GM21737 (cell line): Measurements from ENCODE around the gene MAP3K15.
A peak's percentile ranks its signal among the peaks of the same experiment; 100 is the strongest.

Experiments used
- ATAC-seq: cut with Tn5 transposase; IDR thresholded peaks from one replicate; pipeline ENCODE4 v1.9.1; 2021; ENCODE audit warnings: mild to moderate bottlenecking, moderate library complexity; ENCODE audit not compliant: unreplicated experiment

The MAP3K15 gene

GRCh38 chrX:19514791-19515614 is at the start of gene MAP3K15:
Gene MAP3K15, minus strand, starts transcription at chrX:19515508. Its CDS starts 247 bp downstream, at chrX:19515261.
- no peak for ATAC-seq

GRCh38 chrX:19564606-19565005 is 49.3 kb upstream of the MAP3K15 start:
- ATAC-seq, result no peak

- peak; percentile 12 for ATAC-seq
Observed at GRCh38 chrX:19563746-19564145, 48.4 kb upstream of the MAP3K15 start.

- ATAC-seq, result peak; percentile 55
Observed at GRCh38 chrX:19563327-19563726, 48.0 kb upstream of the MAP3K15 start.

- no peak for ATAC-seq
Observed at GRCh38 chrX:19560611-19561010, 45.3 kb upstream of the MAP3K15 start.

- ATAC-seq, result no peak
Observed at GRCh38 chrX:19557822-19558221, 42.5 kb upstream of the MAP3K15 start.

GRCh38 chrX:19556202-19556601 is 40.9 kb upstream of the MAP3K15 start:
- no peak for ATAC-seq

GRCh38 chrX:19555683-19556082 is 40.4 kb upstream of the MAP3K15 start:
- no peak for ATAC-seq

- ATAC-seq, result no peak
Observed at GRCh38 chrX:19555236-19555635, 39.9 kb upstream of the MAP3K15 start.

- ATAC-seq, result no peak
Observed at GRCh38 chrX:19554786-19555185, 39.5 kb upstream of the MAP3K15 start.

GRCh38 chrX:19552793-19553192 is 37.5 kb upstream of the MAP3K15 start:
- ATAC-seq, result no peak

- ATAC-seq, result no peak
Observed at GRCh38 chrX:19549838-19550237, 34.5 kb upstream of the MAP3K15 start.

- ATAC-seq, result no peak
Observed at GRCh38 chrX:19548934-19549333, 33.6 kb upstream of the MAP3K15 start.

GRCh38 chrX:19548279-19548678 is 33.0 kb upstream of the MAP3K15 start:
- ATAC-seq, result no peak

GRCh38 chrX:19545651-19546050 is 30.3 kb upstream of the MAP3K15 start:
- no peak for ATAC-seq

- ATAC-seq, result no peak
Observed at GRCh38 chrX:19544693-19545305, 29.5 kb upstream of the MAP3K15 start.

- no peak for ATAC-seq
Observed at GRCh38 chrX:19543951-19544381, 28.7 kb upstream of the MAP3K15 start.

GRCh38 chrX:19543020-19543715 is 27.9 kb upstream of the MAP3K15 start:
- no peak for ATAC-seq

GRCh38 chrX:19541931-19542330 is 26.6 kb upstream of the MAP3K15 start:
- no peak for ATAC-seq

GRCh38 chrX:19541196-19541595 is 25.9 kb upstream of the MAP3K15 start:
- no peak for ATAC-seq

GRCh38 chrX:19540076-19540475 is 24.8 kb upstream of the MAP3K15 start:
- ATAC-seq, result no peak

GRCh38 chrX:19539665-19540064 is 24.4 kb upstream of the MAP3K15 start:
- ATAC-seq, result no peak
